Measurements from ENCODE around the gene SLC4A9. TPM values are rescaled to one million over a fixed set of nuclear protein-coding genes. Genes with fewer than 3 reads are reported as not detected.

Gene SLC4A9
- total RNA-seq, 4 donors from 2014 or later, result 0.29 to 0.45 (median 0.29) TPM; not detected in 1

DNA sequence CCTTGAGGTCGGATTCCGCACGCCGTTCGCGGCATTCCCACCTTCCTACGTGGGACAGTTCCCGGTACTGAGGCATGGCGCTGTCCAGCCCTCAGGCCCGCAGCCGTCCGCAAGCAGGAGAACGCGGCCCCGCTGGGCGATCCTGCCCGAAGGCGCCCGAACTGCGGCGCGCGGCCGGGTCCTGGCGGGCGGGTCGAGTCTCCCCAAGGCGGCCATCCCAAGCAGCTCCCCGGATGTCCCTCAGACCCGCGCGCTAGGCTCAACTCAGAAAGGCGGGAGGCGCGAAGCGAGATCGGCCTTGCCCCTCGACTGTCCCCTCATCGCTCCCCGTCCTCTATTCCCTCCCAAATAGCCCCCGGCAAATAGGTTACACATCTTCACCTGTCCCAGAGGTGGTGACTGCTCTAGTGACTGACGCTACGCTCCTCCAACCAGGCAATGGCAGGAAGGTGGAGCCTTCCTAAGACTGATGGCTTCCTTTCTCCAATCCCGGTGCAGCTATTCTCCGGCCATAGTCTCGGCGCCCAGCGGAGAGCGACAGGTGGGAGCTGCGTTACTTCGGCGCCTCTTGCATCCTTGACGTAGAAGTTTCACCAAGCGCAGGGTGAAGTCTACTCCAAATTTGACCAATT is 40.9 kb downstream of the SLC4A9 start:
- intact Hi-C loops (cut with DNase I), result loop anchor here (5.0 kb wide), 2 partner anchors 166 to 246 kb away; partner anchors contain the start of genes IK and NDUFA2
- Histone ChIP-seq H3K4me3 (replicated peaks in 1 of 3) (peak overlapping the region; percentile 8 to 100 (median 29)), H3K4me1 (peaks cover 30 to 31% of the 10 kb centered on the region in 2 donors), H3K27ac (peak overlapping the region; percentile 92 to 95 (median 93)), H3K36me3 (no peaks in the 10 kb centered on the region), H3K9me3 (no peaks in the 10 kb centered on the region), H3K27me3 (no peaks in the 10 kb centered on the region)
- peak; percentile 92 to 93 for DNase-seq
- WGBS, 2 donors, result 0% methylated on average over 16 to 19 of the region's 54 CpGs
- peak in 1 of 6 experiments; percentile 11 for TF ChIP-seq CTCF (IDR thresholded peaks at IDR 0.05)
- TF ChIP-seq POLR2A (IDR thresholded peaks at IDR 0.05), result peak in 1 of 2 donors; percentile 76

DNA sequence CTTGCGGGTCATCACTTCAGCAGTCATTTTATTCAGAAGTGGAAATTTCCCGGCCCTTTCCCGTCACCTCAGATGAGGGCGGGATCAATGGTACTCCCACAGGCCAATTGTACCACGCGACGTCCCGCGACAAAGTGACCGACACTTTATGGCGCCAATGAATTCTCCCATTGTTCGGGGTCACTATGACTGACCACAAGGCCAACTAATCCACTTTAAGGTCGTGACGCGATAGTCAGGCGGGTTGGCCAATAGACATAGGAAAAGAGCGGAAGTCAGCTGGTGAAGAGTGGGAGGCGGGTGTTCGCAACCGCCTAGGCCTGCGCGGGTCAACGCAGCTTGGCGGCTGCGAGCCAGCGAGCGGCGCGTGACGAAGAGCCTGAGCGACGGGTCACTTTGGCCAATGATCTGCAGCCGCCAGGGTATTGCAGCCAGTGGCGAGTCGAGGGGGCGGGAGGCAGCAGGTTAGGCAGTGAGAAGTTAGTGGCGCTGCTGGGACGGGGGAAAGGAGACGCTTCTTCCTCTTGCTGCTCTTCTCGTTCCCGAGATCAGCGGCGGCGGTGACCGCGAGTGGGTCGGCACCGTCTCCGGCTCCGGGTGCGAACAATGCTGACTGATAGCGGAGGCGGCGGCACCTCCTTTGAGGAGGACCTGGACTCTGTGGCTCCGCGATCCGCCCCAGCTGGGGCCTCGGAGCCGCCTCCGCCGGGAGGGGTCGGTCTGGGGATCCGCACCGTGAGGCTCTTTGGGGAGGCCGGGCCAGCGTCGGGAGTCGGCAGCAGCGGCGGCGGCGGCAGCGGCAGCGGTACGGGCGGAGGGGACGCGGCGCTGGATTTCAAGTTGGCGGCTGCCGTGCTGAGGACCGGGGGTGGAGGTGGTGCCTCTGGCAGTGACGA is 41.6 kb downstream of the SLC4A9 start, which contains the start of gene ANKHD1:
ANKHD1 (plus strand) TSS at position 472 of the 896 bp plus-strand sequence; CDS start at position 607, 135 bp downstream.
- no peaks in the 10 kb centered on the region for H3K27me3 ChIP-seq
- intact Hi-C loops (cut with DNase I), result loop anchor here (5.0 kb wide), 2 partner anchors 166 to 246 kb away; partner anchors contain the start of genes IK and NDUFA2
- 1% methylated on average over 29 to 35 of the region's 83 CpGs for WGBS, 2 donors
- DNase-seq, result peak; percentile 99 to 100
- peak within 1 kb of the TSS; percentile 95 to 98 (median 97) for H3K27ac ChIP-seq
- H3K9me3 ChIP-seq, result no peaks in the 10 kb centered on the region
- H3K36me3 ChIP-seq, result no peaks in the 10 kb centered on the region
- H3K4me3 ChIP-seq (replicated peaks in 1 of 3), result peak within 1 kb of the TSS; percentile 85 to 100 (median 99)
- peaks cover 30 to 31% of the 10 kb centered on the region in 2 donors for H3K4me1 ChIP-seq
- TF ChIP-seq POLR2A (IDR thresholded peaks at IDR 0.05) (peak; percentile 87 to 99), CTCF (IDR thresholded peaks at IDR 0.05) (no peak)

DNA sequence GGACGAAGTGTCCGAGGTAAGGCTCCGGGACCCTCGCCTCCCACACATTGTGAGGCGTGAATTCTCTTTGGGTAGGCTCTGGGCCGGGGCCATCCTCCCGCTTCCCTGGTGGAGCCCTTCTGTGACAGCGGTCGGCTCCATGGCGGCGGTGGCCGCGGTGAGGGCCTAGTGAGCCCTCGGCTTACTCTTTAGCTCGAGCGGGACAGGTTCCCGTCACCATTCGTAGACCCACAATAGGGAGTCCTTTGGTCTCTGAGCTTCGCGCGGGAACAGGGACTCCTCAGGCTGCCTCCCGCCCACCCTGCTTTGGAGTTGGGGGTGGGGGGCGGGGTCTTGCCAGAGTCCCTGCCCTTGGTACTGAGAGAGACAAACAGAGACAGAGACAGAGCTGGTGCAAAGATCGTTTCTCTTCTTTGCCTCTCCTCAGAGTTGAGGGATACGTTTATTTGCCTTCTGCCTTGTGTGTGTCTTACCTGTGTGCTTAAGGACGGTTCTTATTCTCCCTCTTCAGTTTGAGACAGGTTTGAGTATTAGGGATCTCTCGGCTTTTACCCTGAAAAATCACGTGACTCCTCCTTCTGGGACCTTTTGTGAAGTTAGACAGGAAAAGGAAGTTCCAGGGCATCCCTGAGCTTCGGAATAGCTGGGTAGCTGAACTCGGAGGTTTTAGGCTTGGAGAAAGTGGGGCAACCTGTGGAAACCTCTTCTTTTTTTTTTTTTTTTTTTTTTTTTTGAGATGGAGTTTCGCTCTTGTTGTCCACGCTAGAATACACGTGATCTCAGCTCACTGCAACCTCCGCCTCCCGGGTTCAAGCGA is 42.5 kb downstream of the SLC4A9 start:
- whole genome bisulfite sequencing, 2 donors, result 6 to 11% methylated on average over 19 to 26 of the region's 36 CpGs
- Histone ChIP-seq H3K27me3 (no peaks in the 10 kb centered on the region), H3K9me3 (no peaks in the 10 kb centered on the region), H3K27ac (peak overlapping the region; percentile 92 to 98 (median 97)), H3K36me3 (no peaks in the 10 kb centered on the region), H3K4me1 (peaks cover 30 to 31% of the 10 kb centered on the region in 2 donors), H3K4me3 (replicated peaks in 1 of 3) (peak overlapping the region; percentile 85 to 100 (median 99))
- TF ChIP-seq POLR2A (IDR thresholded peaks at IDR 0.05) (no peak), CTCF (IDR thresholded peaks at IDR 0.05) (no peak)
- peak; percentile 44 to 47 for DNase-seq
- intact Hi-C loops (cut with DNase I), result loop anchor here (5.0 kb wide), 2 partner anchors 165 to 245 kb away; partner anchors contain the start of genes IK and NDUFA2

DNA sequence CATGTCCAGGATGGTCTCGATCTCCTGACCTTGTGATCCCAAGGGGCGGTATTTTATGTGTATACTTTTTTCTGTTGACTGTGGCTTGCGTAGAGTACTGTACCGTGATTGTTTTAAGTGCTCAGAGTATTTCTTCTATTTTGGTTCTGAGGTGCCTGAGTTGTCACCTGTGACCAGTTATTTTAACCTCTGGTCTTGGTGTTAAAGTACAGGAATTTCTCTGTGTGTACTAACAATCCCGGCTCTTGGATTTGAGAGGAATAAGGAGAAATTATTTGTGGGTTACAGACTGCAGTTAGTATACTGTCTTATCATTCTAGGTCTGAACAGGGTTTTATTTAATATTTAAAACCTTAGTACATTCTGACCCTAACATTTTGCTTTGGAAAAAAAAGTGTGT is 43.6 kb downstream of the SLC4A9 start:
- H3K27me3 ChIP-seq, result no peaks in the 10 kb centered on the region
- H3K4me3 ChIP-seq (replicated peaks in 1 of 3), result peak overlapping the region in 1 of 3 donors; percentile 100
- intact Hi-C loops (cut with DNase I), result loop anchor here (5.0 kb wide), 2 partner anchors 164 to 244 kb away; partner anchors contain the start of genes IK and NDUFA2
- H3K36me3 ChIP-seq, result no peaks in the 10 kb centered on the region
- peaks cover 32 to 34% of the 10 kb centered on the region in 2 donors for H3K4me1 ChIP-seq
- WGBS, 2 donors, result 52 to 53% methylated on average over 5 of the region's 5 CpGs
- DNase-seq, result no peak
- TF ChIP-seq POLR2A (IDR thresholded peaks at IDR 0.05), result no peak
- no peaks in the 10 kb centered on the region for H3K9me3 ChIP-seq
- peak overlapping the region in 2 of 3 donors; percentile 12 to 27 for H3K27ac ChIP-seq
